ENCODE data around the gene ATG4C.
"Not testable (repeated sequence)": the region's sequence is repeated elsewhere in the genome, so short reads cannot be mapped to it uniquely, and the experiment has no call there.

ATG4C gene

GRCh38 chr1:62774971-62775595 lies 8.8 kb upstream of the ATG4C start:
- DNase-seq (ENCODE audit: low spot score): no peak

- DNase-seq (ENCODE audit: low spot score): no peak
These were observed 5.7 kb upstream of the ATG4C start for GRCh38 chr1:62778208-62778607.

- no peak for DNase-seq (ENCODE audit: low spot score)
These were observed 1.9 kb upstream of the ATG4C start for GRCh38 chr1:62781841-62782543.

- DNase-seq (ENCODE audit: low spot score): not testable (repeated sequence)
These were observed 1.3 kb upstream of the ATG4C start for GRCh38 chr1:62782544-62783212.

GRCh38 chr1:62784509-62785365 lies 805 bp downstream of the ATG4C start:
- peak; percentile 1 for DNase-seq (ENCODE audit: low spot score)

- no peak for DNase-seq (ENCODE audit: low spot score)
These were observed 6.8 kb downstream of the ATG4C start for GRCh38 chr1:62790716-62791115.

- no peak for DNase-seq (ENCODE audit: low spot score)
These were observed 10.1 kb downstream of the ATG4C start for GRCh38 chr1:62794053-62794452.

GRCh38 chr1:62796221-62796620 lies 12.3 kb downstream of the ATG4C start:
- no peak for DNase-seq (ENCODE audit: low spot score)

- no peak for DNase-seq (ENCODE audit: low spot score)
These were observed 15.8 kb downstream of the ATG4C start for GRCh38 chr1:62799688-62800087.

GRCh38 chr1:62800281-62800680 lies 16.3 kb downstream of the ATG4C start:
- no peak for DNase-seq (ENCODE audit: low spot score)

- DNase-seq (ENCODE audit: low spot score): no peak
These were observed 16.9 kb downstream of the ATG4C start for GRCh38 chr1:62800825-62801306.

- DNase-seq (ENCODE audit: low spot score): no peak
These were observed 25.9 kb downstream of the ATG4C start for GRCh38 chr1:62809788-62810187.

- no peak for DNase-seq (ENCODE audit: low spot score)
These were observed 26.7 kb downstream of the ATG4C start for GRCh38 chr1:62810420-62811274.

- DNase-seq (ENCODE audit: low spot score): no peak
These were observed 39.6 kb downstream of the ATG4C start for GRCh38 chr1:62823556-62823955.

GRCh38 chr1:62826901-62827300 lies 43.0 kb downstream of the ATG4C start:
- DNase-seq (ENCODE audit: low spot score): no peak

GRCh38 chr1:62827786-62828185 lies 43.9 kb downstream of the ATG4C start:
- DNase-seq (ENCODE audit: low spot score): not testable (repeated sequence)

- DNase-seq (ENCODE audit: low spot score): no peak
These were observed 48.3 kb downstream of the ATG4C start for GRCh38 chr1:62832276-62832675.

- no peak for DNase-seq (ENCODE audit: low spot score)
These were observed 49.6 kb downstream of the ATG4C start for GRCh38 chr1:62833529-62833928.

GRCh38 chr1:62834400-62834961 lies 50.5 kb downstream of the ATG4C start:
- no peak for DNase-seq (ENCODE audit: low spot score)

GRCh38 chr1:62836856-62837540 lies 53.1 kb downstream of the ATG4C start:
- no peak for DNase-seq (ENCODE audit: low spot score)

Data from CD4-positive, alpha-beta T cell treated with Interleukin-6 at 100 ng/mL for 8 hours (primary cell).